Mesenchymal stem cell (in vitro differentiated cells and primary cell): ENCODE results near the gene AGXT.

Experiments used
- DNase-seq: peaks from one replicate; pipeline ENCODE4 v3.0.0-alpha.2; 2013
- H2AFZ ChIP-seq: one replicate; pipeline ENCODE4 v1.6.1; 2013; ENCODE audit warnings: low read depth, mild to moderate bottlenecking, control low read depth, inconsistent platforms, low read length, moderate library complexity
- H2AK5ac ChIP-seq: 2 replicates; pipeline ENCODE4 v1.6.1; 2013; ENCODE audit warnings: low read length, moderate library complexity, mild to moderate bottlenecking, inconsistent platforms; ENCODE audit not compliant: severe bottlenecking
- H2BK120ac ChIP-seq: one replicate; pipeline ENCODE4 v1.6.1; 2013; ENCODE audit warnings: low read depth, mild to moderate bottlenecking, inconsistent platforms, low read length, moderate library complexity
- H2BK12ac ChIP-seq, 2 experiments: one replicate each; pipeline ENCODE4 v1.6.1; 2013; ENCODE audit warnings: inconsistent platforms in 2 of 2, low read length in 2 of 2, mild to moderate bottlenecking in 2 of 2, moderate library complexity in 2 of 2, control low read depth in 1 of 2
- H2BK15ac ChIP-seq: one replicate; pipeline ENCODE4 v1.6.1; 2013; ENCODE audit warnings: mild to moderate bottlenecking, low read depth, inconsistent platforms; ENCODE audit not compliant: poor library complexity, severe bottlenecking
- H2BK5ac ChIP-seq: 2 replicates; pipeline ENCODE4 v1.6.1; 2013; ENCODE audit warnings: low read depth, mild to moderate bottlenecking, low read length, control low read depth, inconsistent platforms; ENCODE audit not compliant: poor library complexity, severe bottlenecking
- H3K14ac ChIP-seq, 2 experiments: one replicate each; pipeline ENCODE4 v1.6.1; 2013; ENCODE audit warnings: inconsistent platforms in 2 of 2, low read length in 2 of 2, control low read depth in 1 of 2, mild to moderate bottlenecking in 1 of 2, moderate library complexity in 1 of 2
- H3K18ac ChIP-seq, 2 experiments: one replicate each; pipeline ENCODE4 v1.6.1; 2013; ENCODE audit warnings: inconsistent platforms in 2 of 2, low read length in 2 of 2, control low read depth in 1 of 2, low read depth in 1 of 2, mild to moderate bottlenecking in 1 of 2
- H3K23ac ChIP-seq, 2 experiments: one replicate each; pipeline ENCODE4 v1.6.1; 2013; ENCODE audit warnings: inconsistent platforms in 2 of 2, low read length in 2 of 2, mild to moderate bottlenecking in 2 of 2, moderate library complexity in 2 of 2, control low read depth in 1 of 2
- H3K27ac ChIP-seq: 2 replicates; pipeline ENCODE4 v1.5.1; 2013; ENCODE audit warnings: mild to moderate bottlenecking, moderate library complexity, low read length, control low read depth, inconsistent platforms; ENCODE audit not compliant: poor library complexity, severe bottlenecking
- H3K27me3 ChIP-seq, 2 experiments: 2 replicates each; pipeline versions ENCODE4 v1.6.1 to v1.7.0; 2013; ENCODE audit warnings: low read length in 2 of 2, mild to moderate bottlenecking in 2 of 2, moderate library complexity in 2 of 2, control low read depth in 1 of 2, inconsistent platforms in 1 of 2; ENCODE audit not compliant: control insufficient read depth in 1 of 2, insufficient read depth in 1 of 2
- H3K36me3 ChIP-seq, 2 experiments: 2 replicates each; pipeline versions ENCODE4 v1.6.1 to v1.7.0; 2013; ENCODE audit warnings: low read length in 2 of 2, control low read depth in 1 of 2, inconsistent platforms in 1 of 2, low read depth in 1 of 2, mild to moderate bottlenecking in 1 of 2; ENCODE audit not compliant: insufficient read depth in 2 of 2, control insufficient read depth in 1 of 2
- H3K4ac ChIP-seq, 2 experiments: one replicate each; pipeline ENCODE4 v1.6.1; 2013; ENCODE audit warnings: inconsistent platforms in 2 of 2, low read length in 2 of 2, mild to moderate bottlenecking in 2 of 2, moderate library complexity in 2 of 2, control low read depth in 1 of 2, low read depth in 1 of 2
- H3K4me1 ChIP-seq: 2 replicates; pipeline ENCODE4 v1.6.1; 2013; ENCODE audit warnings: low read depth, low read length, control low read depth; ENCODE audit not compliant: control insufficient read depth, insufficient read depth
- H3K4me2 ChIP-seq: 2 replicates; pipeline ENCODE4 v1.6.1; 2013; ENCODE audit warnings: low read length, mild to moderate bottlenecking, inconsistent platforms; ENCODE audit not compliant: poor library complexity, severe bottlenecking
- H3K4me3 ChIP-seq, 2 experiments: 2 replicates each; pipeline versions ENCODE4 v1.5.1 to v1.7.0; 2013; ENCODE audit warnings: low read length in 2 of 2, mild to moderate bottlenecking in 2 of 2, control low read depth in 1 of 2, low read depth in 1 of 2; ENCODE audit not compliant: insufficient read depth in 1 of 2
- H3K79me1 ChIP-seq: replicated peaks from 2 replicates; pipeline ENCODE4 v1.6.1; 2013; ENCODE audit warnings: mild to moderate bottlenecking, control low read depth, low read length, inconsistent platforms; ENCODE audit not compliant: poor library complexity, severe bottlenecking
- H3K9ac ChIP-seq: 2 replicates; pipeline ENCODE4 v1.7.0; 2013; ENCODE audit warnings: mild to moderate bottlenecking, low read length, moderate library complexity
- H3K9me3 ChIP-seq: 2 replicates; pipeline ENCODE4 v1.7.0; 2013; ENCODE audit warnings: mild to moderate bottlenecking, low read length; ENCODE audit not compliant: control insufficient read depth
- H4K8ac ChIP-seq: one replicate; pipeline ENCODE4 v1.6.1; 2013; ENCODE audit warnings: inconsistent platforms, mild to moderate bottlenecking, low read length, moderate library complexity
- H4K91ac ChIP-seq: one replicate; pipeline ENCODE4 v1.6.1; 2013; ENCODE audit warnings: mild to moderate bottlenecking, low read length, inconsistent platforms
- WGBS: methylation state at CpG from one replicate; pipeline ENCODE4 v1.1.7; 2013; ENCODE audit warnings: mixed read lengths; 5-methylcytosine and 5-hydroxymethylcytosine counted together

Gene AGXT

DNA sequence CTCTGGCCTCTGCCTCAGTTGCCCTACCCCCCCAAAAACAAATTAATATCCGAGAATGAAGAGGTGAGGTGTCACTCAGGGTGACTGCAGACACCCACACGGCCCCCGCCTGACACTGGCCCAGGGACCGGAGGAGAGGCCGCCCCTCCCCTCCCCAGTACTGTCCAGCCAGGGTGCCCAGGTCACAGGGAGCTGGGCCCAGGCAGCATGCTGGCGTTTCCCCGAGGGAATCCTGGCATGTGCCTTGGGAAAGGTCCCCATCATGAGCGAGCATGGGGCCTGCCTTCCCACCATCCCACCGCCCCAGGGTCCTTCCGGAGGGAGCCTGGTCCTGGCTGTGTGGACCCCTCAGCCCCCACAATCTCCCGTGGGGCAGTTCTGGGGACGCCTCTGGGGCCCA lies 24.3 kb downstream of the AGXT start:
- H2AK5ac ChIP-seq = no peak overlapping the region
- peaks cover 17% of the 10 kb centered on the region for H3K4me1 ChIP-seq
- H4K91ac ChIP-seq = no peak overlapping the region
- H3K4ac ChIP-seq = no peak overlapping the region
- H4K8ac ChIP-seq = no peak overlapping the region
- H3K9me3 ChIP-seq = no peaks in the 10 kb centered on the region
- no peak overlapping the region for H2BK5ac ChIP-seq
- no peak overlapping the region for H3K4me2 ChIP-seq
- no peak overlapping the region for H2BK120ac ChIP-seq
- H3K9ac ChIP-seq = no peak overlapping the region
- peaks cover 0 to 13% of the 10 kb centered on the region in 2 experiments for H3K27me3 ChIP-seq
- no peak overlapping the region for H3K14ac ChIP-seq
- H3K23ac ChIP-seq = no peak overlapping the region
- H3K18ac ChIP-seq = no peak overlapping the region
- 78% methylated on average over 12 of the region's 12 CpGs for WGBS
- no peak overlapping the region for H3K4me3 ChIP-seq
- H2BK15ac ChIP-seq = no peak overlapping the region
- H3K79me1 ChIP-seq = no peaks in the 10 kb centered on the region
- DNase-seq = no peak
- H2AFZ ChIP-seq = no peak overlapping the region
- H3K27ac ChIP-seq = no peak overlapping the region
- no peaks in the 10 kb centered on the region for H3K36me3 ChIP-seq
- H2BK12ac ChIP-seq = no peak overlapping the region

DNA sequence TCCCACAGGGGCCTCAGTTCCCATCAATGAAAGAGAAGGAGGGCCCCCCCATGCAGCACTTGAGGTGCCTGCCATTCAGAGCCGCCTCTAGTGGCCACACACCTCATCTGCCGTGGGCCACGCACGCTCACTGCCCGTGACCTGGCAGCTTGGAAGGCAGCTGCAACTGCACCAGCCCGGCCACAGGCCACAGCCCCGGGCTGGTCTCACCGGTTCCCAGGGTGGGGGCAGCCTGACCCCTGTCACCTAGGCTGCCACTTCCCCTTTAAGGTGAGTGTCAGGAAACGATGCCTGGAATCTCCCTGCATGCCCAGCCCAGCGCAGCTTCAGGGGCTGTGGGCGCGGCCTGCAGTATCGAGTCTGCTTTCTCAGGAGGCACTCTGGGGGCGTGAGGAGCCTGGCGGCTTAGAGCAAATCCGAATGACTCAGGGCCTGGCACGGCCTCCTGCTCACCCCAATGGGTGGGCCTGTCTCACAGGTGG lies 24.8 kb downstream of the AGXT start:
- H2AFZ ChIP-seq = no peak overlapping the region
- peaks cover 17% of the 10 kb centered on the region for H3K4me1 ChIP-seq
- no peak overlapping the region for H2BK15ac ChIP-seq
- H3K4me2 ChIP-seq = no peak overlapping the region
- no peak overlapping the region for H2BK12ac ChIP-seq
- H2AK5ac ChIP-seq = no peak overlapping the region
- H4K8ac ChIP-seq = no peak overlapping the region
- H3K36me3 ChIP-seq = no peaks in the 10 kb centered on the region
- H3K18ac ChIP-seq = no peak overlapping the region
- no peaks in the 10 kb centered on the region for H3K79me1 ChIP-seq
- H3K14ac ChIP-seq = no peak overlapping the region
- no peak overlapping the region for H3K27ac ChIP-seq
- peaks cover 0 to 13% of the 10 kb centered on the region in 2 experiments for H3K27me3 ChIP-seq
- no peak overlapping the region for H2BK5ac ChIP-seq
- no peaks in the 10 kb centered on the region for H3K9me3 ChIP-seq
- H3K23ac ChIP-seq = no peak overlapping the region
- no peak overlapping the region for H3K9ac ChIP-seq
- no peak overlapping the region for H3K4ac ChIP-seq
- no peak overlapping the region for H2BK120ac ChIP-seq
- no peak overlapping the region for H3K4me3 ChIP-seq
- H4K91ac ChIP-seq = no peak overlapping the region
- no peak for DNase-seq
- WGBS = 68% methylated on average over 17 of the region's 17 CpGs

- H4K91ac ChIP-seq = no peak overlapping the region
- H2BK12ac ChIP-seq = no peak overlapping the region
- H3K27me3 ChIP-seq = peaks cover 0 to 13% of the 10 kb centered on the region in 2 experiments
- DNase-seq = no peak
- H3K9me3 ChIP-seq = no peaks in the 10 kb centered on the region
- H4K8ac ChIP-seq = no peak overlapping the region
- WGBS = 91% methylated on average over 9 of the region's 9 CpGs
- no peak overlapping the region for H3K9ac ChIP-seq
- H3K23ac ChIP-seq = no peak overlapping the region
- H3K27ac ChIP-seq = no peak overlapping the region
- H2AK5ac ChIP-seq = no peak overlapping the region
- H3K4me2 ChIP-seq = no peak overlapping the region
- H3K4me3 ChIP-seq = no peak overlapping the region
- no peak overlapping the region for H2BK120ac ChIP-seq
- H2BK5ac ChIP-seq = no peak overlapping the region
- H3K14ac ChIP-seq = no peak overlapping the region
- no peak overlapping the region for H3K4ac ChIP-seq
- H2BK15ac ChIP-seq = no peak overlapping the region
- H3K36me3 ChIP-seq = no peaks in the 10 kb centered on the region
- H3K18ac ChIP-seq = no peak overlapping the region
- peaks cover 17% of the 10 kb centered on the region for H3K4me1 ChIP-seq
- no peak overlapping the region for H2AFZ ChIP-seq
- no peaks in the 10 kb centered on the region for H3K79me1 ChIP-seq
These were observed 25.4 kb downstream of the AGXT start for GRCh38 chr2:240894006-240894405.

DNA sequence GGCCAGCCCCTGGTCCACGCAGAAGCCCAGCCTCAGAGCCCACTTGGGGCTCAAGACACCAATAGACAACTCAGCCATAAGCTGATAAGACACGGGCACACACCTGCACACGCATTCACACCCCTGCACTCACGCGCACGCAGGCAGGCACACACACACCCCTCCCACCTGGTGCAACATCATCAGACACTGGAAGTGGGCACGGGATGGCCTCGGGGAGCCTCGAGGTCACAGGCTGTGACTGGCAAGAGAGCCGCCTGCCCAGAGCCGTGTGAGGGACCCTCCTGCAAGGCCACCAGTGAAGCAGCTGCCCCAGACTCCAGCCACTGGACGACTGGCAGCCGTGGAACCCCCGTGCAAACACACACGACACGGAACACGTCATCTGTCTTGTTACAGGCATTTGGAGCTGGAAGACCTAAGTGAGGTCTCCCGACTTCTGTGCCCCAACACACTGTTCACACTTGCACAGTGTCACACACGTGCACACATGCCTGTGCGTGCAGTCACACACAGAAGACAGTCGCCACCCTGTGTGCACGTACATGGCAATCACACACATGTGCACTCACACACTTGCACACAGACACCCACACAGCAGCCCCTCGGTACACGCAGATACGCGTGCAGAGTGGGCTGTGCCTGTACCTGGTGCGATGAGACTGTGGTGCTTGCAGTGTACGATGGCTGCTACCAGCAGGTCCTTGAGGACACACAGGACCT lies 26.4 kb downstream of the AGXT start:
- WGBS = 88% methylated on average over 28 of the region's 28 CpGs
- no peak overlapping the region for H3K4me3 ChIP-seq
- no peaks in the 10 kb centered on the region for H3K9me3 ChIP-seq
- no peak overlapping the region for H4K8ac ChIP-seq
- H3K14ac ChIP-seq = no peak overlapping the region
- H2BK120ac ChIP-seq = no peak overlapping the region
- H3K27me3 ChIP-seq = peaks cover 0 to 13% of the 10 kb centered on the region in 2 experiments
- no peak overlapping the region for H3K18ac ChIP-seq
- H2BK12ac ChIP-seq = no peak overlapping the region
- no peak overlapping the region for H3K27ac ChIP-seq
- H3K79me1 ChIP-seq = no peaks in the 10 kb centered on the region
- H2AK5ac ChIP-seq = no peak overlapping the region
- H2BK15ac ChIP-seq = no peak overlapping the region
- H2AFZ ChIP-seq = no peak overlapping the region
- no peak overlapping the region for H3K23ac ChIP-seq
- no peak overlapping the region for H3K4ac ChIP-seq
- no peak overlapping the region for H3K9ac ChIP-seq
- no peaks in the 10 kb centered on the region for H3K36me3 ChIP-seq
- no peak for DNase-seq
- H3K4me2 ChIP-seq = no peak overlapping the region
- H2BK5ac ChIP-seq = no peak overlapping the region
- H4K91ac ChIP-seq = no peak overlapping the region
- H3K4me1 ChIP-seq = peaks cover 17% of the 10 kb centered on the region
